Body of pancreas (tissue), 4 donors: ENCODE results near the gene NRG3.

Experiments
- POLR2A ChIP-seq, 3 donors: fragments of 450-650 bp; IDR thresholded peaks; one replicate each; pipeline ENCODE4 v1.6.1; 2016; ENCODE audit warnings: antibody characterized with exemption in 3 of 3, mild to moderate bottlenecking in 2 of 3
- TF ChIP-seq, protein P1 (sequence below), 7 experiments: fragments of 450-650 bp in 4 of 7; fragments of 200-600 bp in 3 of 7; sonication (generic) in 3 of 7; IDR thresholded peaks; one replicate each; pipeline ENCODE4 v1.5.1; 2016 to 2019; ENCODE audit warnings: antibody characterized with exemption in 7 of 7

DNA sequence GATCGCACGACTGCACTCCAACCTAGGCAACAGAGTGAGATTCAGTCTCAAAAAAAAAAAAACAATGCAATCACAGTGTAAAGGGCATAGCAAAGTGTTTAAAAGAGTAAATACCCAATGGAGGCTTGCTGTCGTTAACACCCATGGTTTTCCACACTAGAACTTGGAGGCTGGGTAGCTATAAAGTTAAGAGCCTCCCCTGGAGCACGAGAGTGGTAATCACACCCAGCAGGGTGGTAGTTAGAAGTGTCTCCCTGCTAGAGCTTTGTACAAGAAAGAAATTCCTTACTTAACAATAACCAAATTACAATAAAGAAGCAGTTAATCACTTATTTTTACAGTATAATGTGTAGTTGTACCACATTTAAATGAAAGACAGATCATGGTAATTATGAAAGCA lies 1078.9 kb downstream of the NRG3 start:
- TF ChIP-seq, protein P1, sequence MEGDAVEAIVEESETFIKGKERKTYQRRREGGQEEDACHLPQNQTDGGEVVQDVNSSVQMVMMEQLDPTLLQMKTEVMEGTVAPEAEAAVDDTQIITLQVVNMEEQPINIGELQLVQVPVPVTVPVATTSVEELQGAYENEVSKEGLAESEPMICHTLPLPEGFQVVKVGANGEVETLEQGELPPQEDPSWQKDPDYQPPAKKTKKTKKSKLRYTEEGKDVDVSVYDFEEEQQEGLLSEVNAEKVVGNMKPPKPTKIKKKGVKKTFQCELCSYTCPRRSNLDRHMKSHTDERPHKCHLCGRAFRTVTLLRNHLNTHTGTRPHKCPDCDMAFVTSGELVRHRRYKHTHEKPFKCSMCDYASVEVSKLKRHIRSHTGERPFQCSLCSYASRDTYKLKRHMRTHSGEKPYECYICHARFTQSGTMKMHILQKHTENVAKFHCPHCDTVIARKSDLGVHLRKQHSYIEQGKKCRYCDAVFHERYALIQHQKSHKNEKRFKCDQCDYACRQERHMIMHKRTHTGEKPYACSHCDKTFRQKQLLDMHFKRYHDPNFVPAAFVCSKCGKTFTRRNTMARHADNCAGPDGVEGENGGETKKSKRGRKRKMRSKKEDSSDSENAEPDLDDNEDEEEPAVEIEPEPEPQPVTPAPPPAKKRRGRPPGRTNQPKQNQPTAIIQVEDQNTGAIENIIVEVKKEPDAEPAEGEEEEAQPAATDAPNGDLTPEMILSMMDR (IDR thresholded peaks at IDR 0.05) = no peak
- no peak for TF ChIP-seq POLR2A (IDR thresholded peaks at IDR 0.05)
